K562 (cell line): ENCODE measurements around the gene B4GALT5. TPM values are rescaled to one million over a fixed set of nuclear protein-coding genes. Genes with fewer than 3 reads are reported as not detected.

Experiments used
- ATAC-seq: fragments of 200-7000 bp; cut with Tn5 transposase; 3 replicates; pipeline ENCODE4 v1.9.1; 2020; ENCODE audit warnings: moderate library complexity
- BruUV-seq: library from RNA; stranded (reverse); fragments of 400-500 nt; replicated peaks from 2 replicates; lab custom pipeline; 2021; lab: Mats Ljungman, UMichigan
- CTCF ChIA-PET: fragments of 300-600 bp; formaldehyde crosslinking; extraction: SDS; loops from one replicate; lab custom pipeline; 2021; ENCODE audit warnings: low intra/inter-chr PET ratio; lab: Yijun Ruan, JAX
- POLR2A ChIA-PET: fragments of 300-600, 350-650 bp; sonication (Branson Sonifier 250); formaldehyde crosslinking; extraction: SDS; loops from one replicate; lab custom pipeline; 2021; ENCODE audit warnings: antibody characterized with exemption, inconsistent platforms; lab: Yijun Ruan, JAX
- DNase-seq, 4 experiments: peaks; one replicate each; pipeline versions ENCODE4 v3.0.0 to v3.0.0-alpha.2; 2011 to 2018; ENCODE audit warnings: low spot score in 3 of 4, mixed read lengths in 3 of 4; ENCODE audit errors: extremely low read depth in 1 of 4
- FAIRE-seq: peaks from 2 replicates; lab custom pipeline; 2011; peaks lifted over from hg19 to GRCh38; lab: Jason Lieb, UNC
- H2AFZ ChIP-seq: 2 replicates; pipeline ENCODE4 v1.6.0; 2011; ENCODE audit warnings: low read depth, low read length, control low read depth, inconsistent platforms
- H3K27ac ChIP-seq: fragments of 200-600 bp; 3 replicates; pipeline ENCODE4 v1.8.0; 2011; ENCODE audit warnings: low read depth, mild to moderate bottlenecking, control low read depth, inconsistent platforms, low read length, moderate library complexity, mixed read lengths; ENCODE audit errors: extremely low read depth
- H3K27me3 ChIP-seq, 2 experiments: fragments of 300-600 bp in 1 of 2; 2 replicates in 1 of 2; 3 replicates in 1 of 2; pipeline versions ENCODE4 v1.6.0 to v1.8.0; 2011; ENCODE audit warnings: inconsistent platforms in 2 of 2, low read length in 2 of 2, mild to moderate bottlenecking in 1 of 2, mixed read lengths in 1 of 2, moderate library complexity in 1 of 2; ENCODE audit not compliant: control insufficient read depth in 2 of 2, insufficient read depth in 2 of 2
- H3K36me3 ChIP-seq: fragments of 300-600 bp; 3 replicates; pipeline ENCODE4 v1.8.0; 2011; ENCODE audit warnings: mild to moderate bottlenecking, low read length, inconsistent platforms; ENCODE audit not compliant: control insufficient read depth, insufficient read depth
- H3K4me1 ChIP-seq, 2 experiments: fragments of 200-600 bp in 1 of 2; replicated peaks in 1 of 2; 2 replicates in 1 of 2; 3 replicates in 1 of 2; pipeline versions ENCODE4 v1.5.1 to v1.8.0; 2011; ENCODE audit warnings: inconsistent platforms in 2 of 2, low read length in 2 of 2, mild to moderate bottlenecking in 1 of 2, mixed read lengths in 1 of 2, moderate library complexity in 1 of 2; ENCODE audit not compliant: control insufficient read depth in 2 of 2, insufficient read depth in 2 of 2
- H3K4me2 ChIP-seq: 2 replicates; pipeline ENCODE4 v1.6.1; 2011; ENCODE audit warnings: low read length, control low read depth, inconsistent platforms, mixed read lengths; ENCODE audit not compliant: insufficient read depth
- H3K4me3 ChIP-seq: fragments of 200-600 bp; sonication (generic), shearing (Covaris generic); 2 replicates; pipeline ENCODE4 v1.5.1; 2016; ENCODE audit warnings: control low read depth, inconsistent platforms
- H3K79me2 ChIP-seq: fragments of 200-600 bp; 3 replicates; pipeline ENCODE4 v1.8.0; 2011; ENCODE audit warnings: low read length, inconsistent platforms; ENCODE audit not compliant: control insufficient read depth, insufficient read depth
- H3K9ac ChIP-seq, 2 experiments: 2 replicates each; pipeline versions ENCODE4 v1.6.0 to v1.6.1; 2011; ENCODE audit warnings: low read depth in 2 of 2, low read length in 2 of 2, control low read depth in 1 of 2, inconsistent platforms in 1 of 2, mild to moderate bottlenecking in 1 of 2, mixed read lengths in 1 of 2; ENCODE audit not compliant: insufficient read depth in 1 of 2
- H3K9me1 ChIP-seq: one replicate; pipeline ENCODE4 v1.6.0; 2011; ENCODE audit warnings: inconsistent platforms, mild to moderate bottlenecking, low read length, moderate library complexity; ENCODE audit not compliant: control insufficient read depth, insufficient read depth
- H3K9me3 ChIP-seq: replicated peaks from 2 replicates; pipeline ENCODE4 v1.5.1; 2011; ENCODE audit warnings: low read depth, low read length, inconsistent platforms; ENCODE audit not compliant: control insufficient read depth, insufficient read depth
- H4K20me1 ChIP-seq: replicated peaks from 2 replicates; pipeline ENCODE4 v1.6.1; 2011; ENCODE audit warnings: low read length, inconsistent platforms, mixed read lengths; ENCODE audit not compliant: control insufficient read depth, insufficient read depth
- ARID1B ChIP-seq: fragments of 450-650 bp; IDR thresholded peaks from 2 replicates; pipeline ENCODE4 v1.6.1; 2016; ENCODE audit warnings: antibody characterized with exemption, mild to moderate bottlenecking, inconsistent platforms
- ATF7 ChIP-seq: fragments of 450-650 bp; IDR thresholded peaks from 2 replicates; pipeline ENCODE4 v1.7.1; 2014; ENCODE audit warnings: mild to moderate bottlenecking, moderate library complexity
- CEBPG ChIP-seq, 3 experiments: fragments of 200-800 bp in 1 of 3; sonication (Bioruptor generic) in 1 of 3; sonication (generic) in 1 of 3; formaldehyde crosslinking in 1 of 3; IDR thresholded peaks in 2 of 3; conservative IDR thresholded peaks in 1 of 3; 2 replicates each; pipeline versions ENCODE4 v1.6.1 to v1.8.0; 2016 to 2022; ENCODE audit warnings: missing compliant biosample characterization in 2 of 3, missing genetic modification characterization in 2 of 3, mild to moderate bottlenecking in 1 of 3, missing genetic modification reagents in 1 of 3
- CXXC5 ChIP-seq: fragments of 250-450 bp; sonication (Bioruptor Pico); IDR thresholded peaks from 2 replicates; pipeline ENCODE4 v1.8.0; 2022; ENCODE audit warnings: inconsistent platforms, mild to moderate bottlenecking, moderate library complexity
- DMBX1 ChIP-seq: fragments of 250-450 bp; sonication (Bioruptor Pico); IDR thresholded peaks from 2 replicates; pipeline ENCODE4 v1.8.0; 2022; ENCODE audit warnings: inconsistent platforms, mild to moderate bottlenecking, moderate library complexity, borderline replicate concordance
- DPF2 ChIP-seq: fragments of 450-650 bp; IDR thresholded peaks from 2 replicates; pipeline ENCODE4 v1.6.1; 2016
- EP300 ChIP-seq: IDR thresholded peaks from 2 replicates; pipeline ENCODE4 v1.6.1; 2012; ENCODE audit warnings: low read length, improper control_type of control experiment
- FOXK2 ChIP-seq, 2 experiments: fragments of 450-650 bp; IDR thresholded peaks in 1 of 2; conservative IDR thresholded peaks in 1 of 2; 2 replicates each; pipeline ENCODE4 v1.6.1; 2016; ENCODE audit warnings: low read depth in 2 of 2, mild to moderate bottlenecking in 1 of 2
- IRF9 ChIP-seq: fragments of 450-650 bp; IDR thresholded peaks from 2 replicates; pipeline ENCODE4 v1.6.1; 2016; ENCODE audit warnings: missing biosample characterization, missing genetic modification characterization
- JUND ChIP-seq, 2 experiments: IDR thresholded peaks; 2 replicates in 1 of 2; 3 replicates in 1 of 2; pipeline ENCODE4 v1.6.1; 2011; ENCODE audit warnings: borderline replicate concordance in 2 of 2, low read depth in 2 of 2, low read length in 2 of 2, improper control_type of control experiment in 1 of 2, missing biosample characterization in 1 of 2, missing genetic modification characterization in 1 of 2, missing genetic modification reagents in 1 of 2
- PKNOX1 ChIP-seq: fragments of 450-650 bp; IDR thresholded peaks from 2 replicates; pipeline ENCODE4 v1.6.1; 2016
- RBFOX2 ChIP-seq: fragments of 200-400 bp; formaldehyde crosslinking; IDR thresholded peaks from 2 replicates; pipeline ENCODE4 v1.6.1; 2017; ENCODE audit warnings: low read depth, mild to moderate bottlenecking, low read length, moderate library complexity
- RCOR1 ChIP-seq, 2 experiments: IDR thresholded peaks; 2 replicates each; pipeline ENCODE4 v1.6.1; 2012; ENCODE audit warnings: low read depth in 2 of 2, low read length in 2 of 2, borderline replicate concordance in 1 of 2, improper control_type of control experiment in 1 of 2
- SIRT6 ChIP-seq: IDR thresholded peaks from one replicate; pipeline ENCODE4 v1.6.1; 2012; ENCODE audit warnings: low read depth, mild to moderate bottlenecking, control low read depth, inconsistent platforms, low read length, moderate library complexity
- SLC30A9 ChIP-seq: fragments of 250-450 bp; sonication (Bioruptor Pico); IDR thresholded peaks from 2 replicates; pipeline ENCODE4 v1.8.0; 2022; ENCODE audit warnings: mild to moderate bottlenecking, moderate library complexity
- SMARCA4 ChIP-seq: fragments of 450-650 bp; IDR thresholded peaks from 2 replicates; pipeline ENCODE4 v1.6.1; 2016
- SMARCE1 ChIP-seq: fragments of 450-650 bp; IDR thresholded peaks from 2 replicates; pipeline ENCODE4 v1.7.1; 2016; ENCODE audit warnings: mild to moderate bottlenecking
- WGBS: fragments of 100-300 bp; shearing (Covaris generic); methylation state at CpG from one replicate; pipeline ENCODE4 v1.1.6; 2016; ENCODE audit warnings: low coverage, mixed read lengths; ENCODE audit not compliant: insufficient coverage; ENCODE audit errors: missing lambda C conversion rate; 5-methylcytosine and 5-hydroxymethylcytosine counted together
- in situ Hi-C: fragments of 300-500 bp; cut with MboI; formaldehyde crosslinking; loops from 4 replicates; pipeline ENCODE4 v1.15.0; 2018; ENCODE audit warnings: inconsistent platforms, mixed read lengths
- intact Hi-C: fragments of 100-400 bp; cut with micrococcal nuclease; formaldehyde crosslinking; loops from 2 replicates; pipeline ENCODE4 v1.14.2; 2022
- polyA plus RNA-seq, 8 experiments: library from polyadenylated mRNA; depleted of rRNA in 4 of 8; stranded (reverse) in 5 of 8; unstranded in 3 of 8; fragments of >200 nt; fragmentation: Nextera tagmentation in 2 of 8; fragmentation: Illumina TruSeq in 1 of 8; extraction: Ambion mirVana in 2 of 8; extraction: Trizol in 1 of 8; gene quantifications; 2 replicates each; pipeline versions ENCODE4 v1.2.1 to v1.2.3, GENCODE V29; 2011 to 2014; ENCODE audit warnings: inconsistent platforms in 1 of 8, missing spikeins in 1 of 8
- total RNA-seq, 7 experiments: library from RNA; depleted of rRNA in 6 of 7; stranded (reverse); fragments of >200 nt in 6 of 7; fragmentation: Illumina TruSeq in 2 of 7; extraction: Trizol in 2 of 7; gene quantifications; 2 replicates each; pipeline versions ENCODE4 v1.2.1 to v1.2.3, GENCODE V29; 2011 to 2021; ENCODE audit warnings: low replicate concordance in 1 of 7
- TF ChIP-seq, protein P1 (sequence below): sonication (generic); formaldehyde crosslinking; IDR thresholded peaks from 2 replicates; pipeline ENCODE4 v1.9.0; 2022; ENCODE audit warnings: mild to moderate bottlenecking, missing genetic modification reagents

Gene B4GALT5
- total and polyA plus RNA-seq, 9 of the 15 experiments (the other 6 are each of a cell fraction or from before 2014, with no cell fraction given) = 8.5 to 32.6 (median 23.4) TPM

- H3K9me3 ChIP-seq = no peaks in the 10 kb centered on the region
- no peak overlapping the region for H2AFZ ChIP-seq
- peaks cover 12% of the 10 kb centered on the region; the same call in 2 of the 3 replicates for H3K36me3 ChIP-seq
- no peaks in the 10 kb centered on the region for H3K27me3 ChIP-seq
- H4K20me1 ChIP-seq = peaks cover 4% of the 10 kb centered on the region; the same call in 1 of the 2 replicates
- intact Hi-C loops (loop anchor here (2.0 kb wide), 1 partner anchor 90 kb away; no protein-coding TSS in a partner anchor), in situ Hi-C loops (no loop called here)
- ChIA-PET POLR2A (interaction anchor here (0.6 to 1.3 kb wide), 6 partner anchors 10 to 68 kb away, joined by 3 to 8 read pairs (median 4); partner anchors contain the start of gene B4GALT5), CTCF (no interaction called here)
- peak overlapping the region in 1 of 2 experiments; percentile 40; a peak in 1 of 4 replicates for H3K9ac ChIP-seq
- H3K4me1 ChIP-seq = peaks cover 11 to 37% of the 10 kb centered on the region in 2 experiments
- peaks cover 98% of the 10 kb centered on the region for H3K79me2 ChIP-seq
- no TSS peak for BruUV-seq
- peak in 2 of 4 experiments; percentile 40 to 69 for DNase-seq
- WGBS = 30% methylated on average over 7 of the region's 7 CpGs
- peak overlapping the region; percentile 59 for H3K27ac ChIP-seq
- no peak overlapping the region for H3K4me3 ChIP-seq
- 0 out of 2 replicates have a peak overlapping the region, but pooled peaks have one; percentile 11 for H3K4me2 ChIP-seq
- FAIRE-seq = peak; percentile 55
- ATAC-seq = peak; percentile 86
- H3K9me1 ChIP-seq = no peaks in the 10 kb centered on the region
- TF ChIP-seq SLC30A9 (CRISPR knock-in tag) (no peak), ARID1B (peak; percentile 61), SMARCE1 (peak; percentile 60; the same call in 1 of the 2 replicates), SIRT6 (no peak), IRF9 (tag) (0 out of 2 replicates have a peak, but pooled peaks have one; percentile 57), DMBX1 (CRISPR knock-in tag) (peak; percentile 40; the same call in 1 of the 2 replicates), CXXC5 (peak; percentile 34; the same call in 1 of the 2 replicates), ATF7 (peak; percentile 52), RCOR1 (IDR thresholded peaks at IDR 0.05; ENCODE audit: borderline replicate concordance in 1 of 2, low read depth in 2 of 2, low read length in 2 of 2) (0 out of 4 replicates have a peak, but pooled peaks of 1 of the 2 experiments have one; percentile 14), DPF2 (peak; percentile 63), PKNOX1 (peak; percentile 40; the same call in 1 of the 2 replicates), CEBPG (CRISPR knock-in tag; IDR thresholded peaks at IDR 0.05) (peak; percentile 86), CEBPG (tag; conservative IDR thresholded peaks at IDR 0.05 in 1 of 2, IDR thresholded peaks at IDR 0.05 in 1 of 2) (peak; percentile 85 to 96), FOXK2 (conservative IDR thresholded peaks at IDR 0.05 in 1 of 2, IDR thresholded peaks at IDR 0.05 in 1 of 2; ENCODE audit: low read depth in 2 of 2) (peak in 1 of 2 experiments; percentile 38; a peak in 1 of 4 replicates), SMARCA4 (peak; percentile 67; the same call in 1 of the 2 replicates), RBFOX2 (peak; percentile 40; the same call in 1 of the 2 replicates), EP300 (peak; percentile 50), JUND (IDR thresholded peaks at IDR 0.05; ENCODE audit: borderline replicate concordance, low read depth, low read length) (peak; percentile 96), JUND (tag; IDR thresholded peaks at IDR 0.05; ENCODE audit: borderline replicate concordance, low read depth, low read length) (peak; percentile 76; the same call in 1 of the 3 replicates)
- TF ChIP-seq, protein P1, sequence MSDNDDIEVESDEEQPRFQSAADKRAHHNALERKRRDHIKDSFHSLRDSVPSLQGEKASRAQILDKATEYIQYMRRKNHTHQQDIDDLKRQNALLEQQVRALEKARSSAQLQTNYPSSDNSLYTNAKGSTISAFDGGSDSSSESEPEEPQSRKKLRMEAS = no peak
Measured at GRCh38 chr20:49700411-49701185, 13.1 kb downstream of the B4GALT5 start.
